Measurements from ENCODE around the gene KCNK6. TPM values are rescaled to one million over a fixed set of nuclear protein-coding genes. Genes with fewer than 3 reads are reported as not detected.
A peak's percentile ranks its signal among the peaks of the same experiment; 100 is the strongest.
"Not testable (repeated sequence)": the region's sequence is repeated elsewhere in the genome, so short reads cannot be mapped to it uniquely, and the experiment has no call there.

The KCNK6 gene
- total RNA-seq, 1 donor from 2014 or later: 4.2 TPM

DNA sequence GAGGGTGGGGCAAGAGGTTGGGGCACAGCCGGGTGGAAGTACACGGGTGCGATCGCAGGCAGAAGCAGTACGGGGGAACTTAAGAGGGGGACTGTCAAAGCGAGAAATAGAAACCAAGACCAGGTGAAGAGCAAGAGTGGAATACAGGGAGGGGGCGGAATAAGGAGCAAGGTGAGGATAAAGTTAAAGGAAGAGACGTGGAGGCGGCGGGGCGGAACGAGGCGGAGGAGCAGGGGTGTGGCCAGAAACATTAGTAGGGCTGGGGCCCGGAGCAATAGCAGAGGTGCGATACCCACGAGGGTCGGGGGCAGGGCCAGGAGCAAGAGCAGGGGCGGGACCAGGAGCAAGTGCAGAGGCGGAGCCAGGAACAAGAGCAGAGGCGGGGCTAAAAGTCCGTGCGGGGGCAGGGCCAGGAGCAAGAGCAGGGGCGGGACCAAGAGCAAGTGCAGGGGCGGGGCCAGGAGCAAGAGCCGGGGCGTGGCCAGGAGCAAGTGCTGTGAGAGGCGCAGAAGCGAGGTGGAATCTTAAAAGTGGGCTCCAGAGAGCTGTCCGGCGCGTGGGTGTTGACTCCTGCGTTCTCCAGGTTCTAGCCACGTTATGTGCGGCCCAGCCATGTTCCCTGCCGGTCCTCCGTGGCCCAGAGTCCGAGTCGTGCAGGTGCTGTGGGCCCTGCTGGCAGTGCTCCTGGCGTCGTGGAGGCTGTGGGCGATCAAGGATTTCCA is 17.2 kb downstream of the KCNK6 start:
- peaks cover 11% of the 10 kb centered on the region for H3K4me1 ChIP-seq
- TF ChIP-seq, protein P1, sequence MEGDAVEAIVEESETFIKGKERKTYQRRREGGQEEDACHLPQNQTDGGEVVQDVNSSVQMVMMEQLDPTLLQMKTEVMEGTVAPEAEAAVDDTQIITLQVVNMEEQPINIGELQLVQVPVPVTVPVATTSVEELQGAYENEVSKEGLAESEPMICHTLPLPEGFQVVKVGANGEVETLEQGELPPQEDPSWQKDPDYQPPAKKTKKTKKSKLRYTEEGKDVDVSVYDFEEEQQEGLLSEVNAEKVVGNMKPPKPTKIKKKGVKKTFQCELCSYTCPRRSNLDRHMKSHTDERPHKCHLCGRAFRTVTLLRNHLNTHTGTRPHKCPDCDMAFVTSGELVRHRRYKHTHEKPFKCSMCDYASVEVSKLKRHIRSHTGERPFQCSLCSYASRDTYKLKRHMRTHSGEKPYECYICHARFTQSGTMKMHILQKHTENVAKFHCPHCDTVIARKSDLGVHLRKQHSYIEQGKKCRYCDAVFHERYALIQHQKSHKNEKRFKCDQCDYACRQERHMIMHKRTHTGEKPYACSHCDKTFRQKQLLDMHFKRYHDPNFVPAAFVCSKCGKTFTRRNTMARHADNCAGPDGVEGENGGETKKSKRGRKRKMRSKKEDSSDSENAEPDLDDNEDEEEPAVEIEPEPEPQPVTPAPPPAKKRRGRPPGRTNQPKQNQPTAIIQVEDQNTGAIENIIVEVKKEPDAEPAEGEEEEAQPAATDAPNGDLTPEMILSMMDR (IDR thresholded peaks at IDR 0.05; ENCODE audit: borderline replicate concordance): no peak

GRCh38 chr19:38337360-38337653 is 17.7 kb downstream of the KCNK6 start:
- Histone ChIP-seq H3K4me3 (peak overlapping the region; percentile 71), H3K4me1 (peaks cover 11% of the 10 kb centered on the region), H3K27ac (replicated peaks) (peak overlapping the region; percentile 97), H3K36me3 (no peaks in the 10 kb centered on the region), H3K27me3 (ENCODE audit: low read depth) (no peaks in the 10 kb centered on the region), H3K9me3 (replicated peaks) (no peaks in the 10 kb centered on the region)
- TF ChIP-seq, protein P1 (IDR thresholded peaks at IDR 0.05; ENCODE audit: borderline replicate concordance): no peak
- intact Hi-C loops (cut with micrococcal nuclease): no loop called here
- no peak for DNase-seq

More for the DNA sequence above, 17.2 kb downstream of the KCNK6 start:
- intact Hi-C loops (cut with micrococcal nuclease): no loop called here
- H3K4me3 ChIP-seq: peak overlapping the region; percentile 71
- no peaks in the 10 kb centered on the region for H3K27me3 ChIP-seq (ENCODE audit: low read depth)
- no peaks in the 10 kb centered on the region for H3K9me3 ChIP-seq (replicated peaks)
- peak; percentile 94 for DNase-seq
- peak overlapping the region; percentile 97 for H3K27ac ChIP-seq (replicated peaks)
- H3K36me3 ChIP-seq: no peaks in the 10 kb centered on the region

DNA sequence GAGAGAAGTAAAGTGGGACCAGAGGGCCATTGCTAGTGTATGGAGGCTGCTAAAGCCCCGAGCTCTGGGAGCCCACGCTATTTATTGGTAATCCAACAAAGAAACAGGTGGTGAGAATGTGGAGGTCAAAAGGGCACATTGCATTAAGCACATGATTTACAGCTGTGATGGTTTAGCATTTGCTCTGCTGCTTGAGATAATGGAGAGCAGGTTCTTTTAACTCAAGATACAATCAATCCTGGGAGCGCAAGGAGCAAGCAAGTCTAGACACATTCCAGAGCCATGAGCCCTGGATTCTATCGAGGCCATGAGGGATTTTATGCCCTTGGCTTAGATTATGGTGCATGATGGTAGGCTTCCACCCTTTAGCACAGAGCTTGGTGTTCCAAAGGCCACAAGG is 19.4 kb downstream of the KCNK6 start:
- DNase-seq; intact Hi-C loops (cut with micrococcal nuclease); H3K36me3 ChIP-seq; H3K9me3 ChIP-seq (replicated peaks); H3K4me3 ChIP-seq; H3K27ac ChIP-seq (replicated peaks); H3K27me3 ChIP-seq (ENCODE audit: low read depth): not testable (repeated sequence)
- peaks cover 11% of the 10 kb centered on the region for H3K4me1 ChIP-seq

- Histone ChIP-seq H3K4me3 (no peak overlapping the region), H3K36me3 (no peaks in the 10 kb centered on the region), H3K4me1 (peaks cover 7% of the 10 kb centered on the region), H3K9me3 (replicated peaks) (no peaks in the 10 kb centered on the region), H3K27me3 (ENCODE audit: low read depth) (no peaks in the 10 kb centered on the region), H3K27ac (replicated peaks) (no peak overlapping the region)
- no peak for DNase-seq
- intact Hi-C loops (cut with micrococcal nuclease): no loop called here
- TF ChIP-seq, protein P1 (IDR thresholded peaks at IDR 0.05; ENCODE audit: borderline replicate concordance): no peak
Measured at GRCh38 chr19:38340927-38341326, 21.3 kb downstream of the KCNK6 start.

DNA sequence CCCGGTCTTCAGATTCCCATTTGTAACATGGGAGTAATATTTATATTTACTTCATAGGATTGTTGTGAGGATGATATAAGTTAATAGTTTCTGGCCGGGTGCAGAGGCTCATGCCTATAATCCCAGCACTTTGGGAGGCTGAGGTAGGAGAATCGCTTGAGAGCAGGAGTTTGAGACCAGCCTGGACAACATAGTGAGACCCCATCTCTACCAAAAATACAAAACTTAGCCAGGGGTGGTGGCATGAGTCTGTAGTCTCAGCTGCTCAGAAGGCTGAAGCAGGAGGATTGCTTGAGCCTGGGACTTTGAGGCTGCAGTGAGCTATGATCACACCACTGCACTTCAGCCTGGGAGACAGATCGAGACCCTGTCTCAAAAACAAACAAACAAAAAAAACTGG is 27.2 kb downstream of the KCNK6 start:
- H3K4me3 ChIP-seq: no peak overlapping the region
- H3K27me3 ChIP-seq (ENCODE audit: low read depth): peaks cover 15% of the 10 kb centered on the region
- no peak for DNase-seq
- intact Hi-C loops (cut with micrococcal nuclease): no loop called here
- H3K27ac ChIP-seq (replicated peaks): no peak overlapping the region
- TF ChIP-seq, protein P1 (IDR thresholded peaks at IDR 0.05; ENCODE audit: borderline replicate concordance): no peak
- H3K36me3 ChIP-seq: no peaks in the 10 kb centered on the region
- H3K9me3 ChIP-seq (replicated peaks): no peaks in the 10 kb centered on the region
- H3K4me1 ChIP-seq: no peaks in the 10 kb centered on the region

DNA sequence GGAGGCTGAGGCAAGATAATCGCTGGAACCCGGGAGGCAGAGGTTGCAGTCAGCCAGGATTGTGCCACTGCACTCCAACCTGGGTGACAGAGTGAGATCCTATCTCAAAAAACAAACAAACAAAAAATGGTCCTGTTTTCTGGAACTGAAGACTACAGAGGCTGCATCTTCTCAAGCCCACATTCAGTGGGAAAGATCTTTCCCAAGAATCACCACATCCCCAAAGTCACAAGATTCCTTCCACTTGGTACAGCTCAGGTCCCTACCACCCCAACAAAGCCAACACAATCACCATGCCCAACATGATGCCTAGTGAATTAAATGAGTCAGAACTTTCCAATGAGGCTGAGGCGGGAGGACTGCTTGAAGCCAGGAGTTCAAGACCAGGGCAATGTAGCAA is 31.2 kb downstream of the KCNK6 start:
- Histone ChIP-seq H3K27ac (replicated peaks) (no peak overlapping the region), H3K9me3 (replicated peaks) (no peaks in the 10 kb centered on the region), H3K4me3 (no peak overlapping the region), H3K36me3 (no peaks in the 10 kb centered on the region), H3K4me1 (no peaks in the 10 kb centered on the region), H3K27me3 (ENCODE audit: low read depth) (peaks cover 53% of the 10 kb centered on the region)
- intact Hi-C loops (cut with micrococcal nuclease): no loop called here
- TF ChIP-seq, protein P1 (IDR thresholded peaks at IDR 0.05; ENCODE audit: borderline replicate concordance): no peak
- no peak for DNase-seq
